ENCODE measurements around the gene CRACDL. TPM values are rescaled to one million over a fixed set of nuclear protein-coding genes. Genes with fewer than 3 reads are reported as not detected.

The CRACDL gene
- total RNA-seq, 1 experiment from 2014 or later, result 2.4 TPM

GRCh38 chr2:98903767-98904485 is 32.1 kb downstream of the CRACDL start:
- Histone ChIP-seq H3K27me3 (ENCODE audit: control insufficient read depth, insufficient read depth, low read length) (no peaks in the 10 kb centered on the region), H3K9me3 (ENCODE audit: control insufficient read depth, insufficient read depth, low read depth, low read length) (no peaks in the 10 kb centered on the region), H3K27ac (ENCODE audit: low read length) (no peak overlapping the region), H3K4me1 (ENCODE audit: control insufficient read depth, insufficient read depth, low read length) (peaks cover 8% of the 10 kb centered on the region), H3K4me3 (ENCODE audit: low read depth in 2 of 2, low read length in 2 of 2) (no peak overlapping the region), H3K36me3 (ENCODE audit: control insufficient read depth, insufficient read depth, low read length) (no peaks in the 10 kb centered on the region)
- ChIA-PET CTCF (no interaction called here), POLR2A (no interaction called here)
- no peak for ATAC-seq
- TF ChIP-seq REST (IDR thresholded peaks at IDR 0.05; ENCODE audit: insufficient read depth in 1 of 2, low read depth in 2 of 2, low read length in 1 of 2) (no peak), CTCF (IDR thresholded peaks at IDR 0.05) (no peak), POLR2AphosphoS5 (IDR thresholded peaks at IDR 0.05; ENCODE audit: low read depth, low read length) (no peak), TCF7L2 (IDR thresholded peaks at IDR 0.05; ENCODE audit: low read depth, low read length) (no peak), SIN3A (IDR thresholded peaks at IDR 0.05; ENCODE audit: borderline replicate concordance, insufficient read depth, low read depth, low read length) (no peak)
- in situ Hi-C loops (cut with HindIII; ENCODE audit: low pct_unique_long_range_greater_than_20kb, low sequenced_read_pairs), result no loop called here
- intact Hi-C loops (cut with micrococcal nuclease; ENCODE audit: unreplicated experiment), result no loop called here
- no TSS peak for BruUV-seq (replicated peaks)
- no peak for DNase-seq (ENCODE audit: low read depth, low spot score)

- Histone ChIP-seq H3K27ac (ENCODE audit: low read length) (no peak overlapping the region), H3K36me3 (ENCODE audit: control insufficient read depth, insufficient read depth, low read length) (no peaks in the 10 kb centered on the region), H3K4me3 (ENCODE audit: low read depth in 2 of 2, low read length in 2 of 2) (no peak overlapping the region), H3K9me3 (ENCODE audit: control insufficient read depth, insufficient read depth, low read depth, low read length) (no peaks in the 10 kb centered on the region), H3K4me1 (ENCODE audit: control insufficient read depth, insufficient read depth, low read length) (no peaks in the 10 kb centered on the region), H3K27me3 (ENCODE audit: control insufficient read depth, insufficient read depth, low read length) (no peaks in the 10 kb centered on the region)
- ATAC-seq (no peak), DNase-seq (ENCODE audit: low read depth, low spot score) (no peak)
- ChIA-PET POLR2A (no interaction called here), CTCF (no interaction called here)
- in situ Hi-C loops (cut with HindIII; ENCODE audit: low pct_unique_long_range_greater_than_20kb, low sequenced_read_pairs) (no loop called here), intact Hi-C loops (cut with micrococcal nuclease; ENCODE audit: unreplicated experiment) (no loop called here)
- no peak for TF ChIP-seq POLR2AphosphoS5 (IDR thresholded peaks at IDR 0.05; ENCODE audit: low read depth, low read length)
- no TSS peak for BruUV-seq (replicated peaks)
Observed at GRCh38 chr2:98903064-98903355, 33.0 kb downstream of the CRACDL start.

GRCh38 chr2:98902209-98903063 is 33.6 kb downstream of the CRACDL start:
- CTCF ChIA-PET, result no interaction called here
- ATAC-seq (no peak), DNase-seq (ENCODE audit: low read depth, low spot score) (no peak)
- Histone ChIP-seq H3K27ac (ENCODE audit: low read length) (no peak overlapping the region), H3K4me3 (ENCODE audit: low read depth in 2 of 2, low read length in 2 of 2) (no peak overlapping the region), H3K36me3 (ENCODE audit: control insufficient read depth, insufficient read depth, low read length) (no peaks in the 10 kb centered on the region), H3K4me1 (ENCODE audit: control insufficient read depth, insufficient read depth, low read length) (no peaks in the 10 kb centered on the region), H3K9me3 (ENCODE audit: control insufficient read depth, insufficient read depth, low read depth, low read length) (no peaks in the 10 kb centered on the region), H3K27me3 (ENCODE audit: control insufficient read depth, insufficient read depth, low read length) (no peaks in the 10 kb centered on the region)
- no TSS peak for BruUV-seq (replicated peaks)
- POLR2A ChIA-PET, result no interaction called here
- intact Hi-C loops (cut with micrococcal nuclease; ENCODE audit: unreplicated experiment) (no loop called here), in situ Hi-C loops (cut with HindIII; ENCODE audit: low pct_unique_long_range_greater_than_20kb, low sequenced_read_pairs) (no loop called here)
- TF ChIP-seq POLR2AphosphoS5 (IDR thresholded peaks at IDR 0.05; ENCODE audit: low read depth, low read length) (no peak), SIN3A (IDR thresholded peaks at IDR 0.05; ENCODE audit: borderline replicate concordance, insufficient read depth, low read depth, low read length) (no peak), TCF7L2 (IDR thresholded peaks at IDR 0.05; ENCODE audit: low read depth, low read length) (no peak), CTCF (IDR thresholded peaks at IDR 0.05) (no peak), REST (IDR thresholded peaks at IDR 0.05; ENCODE audit: insufficient read depth in 1 of 2, low read depth in 2 of 2, low read length in 1 of 2) (no peak)

Measured in Panc1 (cell line).